HG02571 (cell line): ENCODE measurements around the gene SLC52A3.

Experiments
- ATAC-seq: cut with Tn5 transposase; IDR thresholded peaks from one replicate; pipeline ENCODE4 v1.9.1; 2021; ENCODE audit warnings: mild to moderate bottlenecking, moderate library complexity; ENCODE audit not compliant: unreplicated experiment

Gene SLC52A3

DNA sequence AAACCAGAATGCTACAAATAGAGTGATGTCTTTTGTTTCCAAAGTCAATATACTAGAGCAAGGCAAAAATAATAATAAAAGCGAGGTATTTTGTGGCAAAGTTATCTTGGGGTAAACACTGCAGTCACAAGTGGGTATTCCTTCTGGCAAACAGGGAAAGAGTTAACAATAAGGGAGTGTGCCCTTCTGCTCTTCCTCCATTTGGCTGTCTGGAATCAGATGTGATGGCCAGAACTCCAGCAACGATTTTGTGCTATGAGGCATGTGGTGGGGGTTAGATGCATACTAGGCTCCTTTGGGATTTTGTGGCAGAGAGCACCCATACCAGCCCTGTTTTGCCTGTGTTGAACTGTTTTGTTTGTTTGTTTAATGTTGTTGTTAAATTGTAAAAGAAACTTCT, 2.4 kb upstream of the SLC52A3 start:
- no peak for ATAC-seq

DNA sequence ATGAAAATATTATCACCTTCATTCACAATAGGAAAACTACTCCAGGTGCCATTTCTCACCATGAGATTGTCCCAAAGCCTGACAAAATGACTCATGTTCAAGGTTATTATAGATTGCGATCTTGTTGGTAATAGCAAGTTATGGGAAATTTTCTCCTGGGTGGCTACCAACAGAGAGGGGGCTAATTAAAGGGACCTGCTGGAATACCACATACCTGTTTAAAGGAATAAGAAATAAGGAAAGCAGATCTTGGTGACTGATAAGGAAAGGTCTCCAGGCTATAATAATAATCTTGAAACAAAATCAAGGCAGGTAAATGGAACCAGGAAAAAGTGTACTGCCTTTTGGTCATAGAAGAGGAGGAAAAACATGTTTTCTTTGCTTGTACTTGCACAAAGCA, 1.4 kb downstream of the SLC52A3 start:
- ATAC-seq, result no peak

DNA sequence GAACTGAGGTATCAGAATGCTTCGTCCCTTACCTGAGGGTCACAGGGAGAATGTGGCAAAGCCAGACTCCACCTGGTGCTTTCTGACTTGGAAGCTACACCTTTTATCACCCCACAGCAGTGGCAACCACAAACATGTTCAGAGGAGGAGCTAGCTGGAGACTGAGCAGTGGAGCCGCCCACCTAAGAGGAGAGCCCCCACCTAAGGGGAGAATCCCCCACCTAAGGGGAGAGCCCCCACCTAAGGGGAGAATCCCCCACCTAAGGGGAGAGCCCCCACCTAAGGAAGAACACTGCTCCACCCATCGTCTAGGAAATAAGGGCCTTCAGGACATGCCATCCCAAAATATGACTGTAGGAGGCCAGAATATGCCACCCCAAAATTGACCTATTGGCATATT, 4.0 kb downstream of the SLC52A3 start:
- no peak for ATAC-seq

DNA sequence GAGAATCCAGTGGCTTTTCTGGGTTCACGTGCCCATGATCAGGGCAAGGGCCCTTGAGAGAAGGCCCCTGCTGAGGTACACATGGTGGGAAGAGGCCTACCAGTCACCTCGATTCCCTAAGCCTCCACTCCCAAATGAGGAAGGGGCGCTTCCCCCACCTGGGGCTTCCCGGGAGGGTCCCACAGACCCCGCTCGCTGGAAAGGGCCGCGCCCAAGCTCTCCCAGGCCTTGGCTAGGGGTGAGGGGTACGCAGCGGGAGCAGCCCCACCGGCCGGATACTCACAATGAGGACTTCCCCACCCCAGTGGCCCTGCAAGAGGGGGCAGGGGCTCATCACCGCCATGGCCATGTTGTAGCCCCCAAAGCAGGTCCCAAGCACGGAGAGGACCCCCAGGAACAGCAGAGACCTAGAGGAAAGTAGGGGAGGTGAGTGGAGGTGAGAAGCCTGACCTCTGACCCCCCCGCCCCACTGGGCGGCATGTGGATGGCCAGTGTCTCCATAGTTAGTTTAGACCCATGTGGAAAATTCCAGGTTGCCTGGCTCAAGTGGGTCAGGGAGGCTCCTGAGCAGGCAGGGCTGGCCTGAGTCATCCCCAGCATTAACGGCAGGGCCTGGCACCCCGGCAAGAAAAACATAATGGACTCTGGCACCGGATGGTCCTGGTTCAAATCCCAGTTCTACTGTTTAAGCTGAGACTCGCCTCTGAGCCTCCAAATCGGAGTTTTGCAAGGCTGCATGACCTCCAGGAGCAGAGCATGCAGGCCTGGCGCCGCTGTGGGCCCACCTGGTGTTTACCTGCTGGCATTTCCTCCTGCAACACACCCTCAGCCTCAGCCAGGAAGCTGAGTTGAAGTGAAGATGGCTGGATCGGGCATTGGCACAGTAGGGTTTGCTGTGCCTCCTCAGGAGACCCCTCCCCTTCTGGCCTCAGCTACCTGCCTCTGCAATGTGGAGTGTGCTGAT, 6.6 kb downstream of the SLC52A3 start:
- no peak for ATAC-seq

- no peak for ATAC-seq
Measured at GRCh38 chr20:760751-761417, 7.4 kb downstream of the SLC52A3 start.

- no peak for ATAC-seq
Measured at GRCh38 chr20:757506-757905, 10.8 kb downstream of the SLC52A3 start.

GRCh38 chr20:755941-756340, 12.4 kb downstream of the SLC52A3 start:
- ATAC-seq, result no peak

DNA sequence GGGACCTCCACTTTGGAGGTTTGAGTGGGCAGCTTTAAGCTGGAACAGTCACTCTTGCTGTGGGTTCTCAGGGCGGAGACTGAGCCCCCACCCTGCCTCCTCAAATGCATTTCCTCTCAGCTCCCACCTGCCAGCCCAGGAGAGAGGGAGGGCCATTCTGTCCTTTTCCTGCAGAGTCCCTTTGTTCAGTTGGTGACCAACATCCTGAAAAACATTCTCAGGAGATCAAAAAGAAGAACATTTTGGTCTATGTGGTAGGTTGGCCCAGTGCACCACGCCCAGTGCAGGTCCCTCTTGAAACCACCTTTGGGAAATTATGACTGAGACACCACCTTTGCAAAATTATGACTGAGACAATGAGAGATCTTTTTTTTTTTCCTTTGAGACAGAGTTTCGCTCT, 13.4 kb downstream of the SLC52A3 start:
- no peak for ATAC-seq

GRCh38 chr20:753897-754635, 14.2 kb downstream of the SLC52A3 start:
- ATAC-seq, result no peak

DNA sequence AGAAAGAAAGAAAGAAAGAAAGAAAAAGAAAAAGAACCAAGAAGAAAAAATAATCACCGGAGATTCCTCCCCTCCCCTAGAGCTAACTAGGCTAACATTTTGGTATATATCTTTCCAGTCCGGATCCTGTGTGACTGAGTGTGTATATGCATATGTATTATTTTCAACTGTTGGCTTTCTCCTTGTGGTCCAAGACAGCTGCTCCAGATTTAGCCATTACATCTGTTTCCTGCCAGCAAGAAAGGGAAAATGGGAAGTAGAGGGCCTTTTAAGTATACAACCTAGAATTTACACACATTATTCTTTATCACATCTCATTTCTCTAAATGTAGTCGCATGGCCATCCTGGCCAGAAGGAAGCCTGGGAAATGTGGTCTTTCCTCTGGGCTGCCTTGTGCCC, 15.2 kb downstream of the SLC52A3 start:
- ATAC-seq, result no peak

- ATAC-seq, result no peak
Measured at GRCh38 chr20:752291-752690, 16.0 kb downstream of the SLC52A3 start.

DNA sequence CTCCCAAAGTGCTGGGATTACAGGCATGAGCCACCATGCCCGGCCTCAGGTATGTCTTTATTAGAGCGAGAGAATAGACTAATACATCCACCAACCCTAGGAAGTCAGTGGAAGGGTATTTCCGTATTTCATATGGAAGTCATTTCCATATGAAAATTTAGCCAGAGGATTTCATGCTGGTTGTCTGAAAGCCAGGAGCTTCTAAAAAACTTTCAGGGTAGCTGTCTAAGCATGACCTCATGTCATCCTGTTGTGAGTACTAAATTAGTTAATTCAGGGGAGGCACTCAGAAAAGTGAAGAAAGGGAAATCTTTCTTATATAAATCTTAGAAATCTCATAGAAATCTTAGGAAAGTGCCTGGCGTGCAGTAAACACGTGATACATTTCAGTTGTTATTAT, 16.5 kb downstream of the SLC52A3 start:
- no peak for ATAC-seq

- no peak for ATAC-seq
Measured at GRCh38 chr20:750801-751200, 17.5 kb downstream of the SLC52A3 start.

- ATAC-seq, result no peak
Measured at GRCh38 chr20:745683-746301, 22.5 kb downstream of the SLC52A3 start.

DNA sequence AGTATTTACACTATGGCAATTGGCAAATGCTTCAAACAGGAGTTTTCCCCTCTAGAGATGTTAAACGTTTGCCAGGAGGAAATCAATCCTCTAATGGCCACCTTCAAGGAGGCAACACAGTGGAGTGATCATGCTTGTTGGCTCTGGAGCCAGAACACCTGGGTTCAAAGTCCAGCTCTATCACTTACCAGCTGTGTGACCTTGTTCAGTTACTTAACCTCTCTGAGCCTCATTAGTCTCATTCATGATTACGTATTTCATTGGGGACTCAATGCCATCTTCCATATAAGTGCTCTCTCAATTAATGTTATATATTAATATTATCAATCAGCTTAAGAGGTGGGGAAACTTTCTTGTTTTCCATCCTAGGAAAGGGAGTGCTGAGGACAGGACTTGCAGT, 26.1 kb downstream of the SLC52A3 start:
- no peak for ATAC-seq

DNA sequence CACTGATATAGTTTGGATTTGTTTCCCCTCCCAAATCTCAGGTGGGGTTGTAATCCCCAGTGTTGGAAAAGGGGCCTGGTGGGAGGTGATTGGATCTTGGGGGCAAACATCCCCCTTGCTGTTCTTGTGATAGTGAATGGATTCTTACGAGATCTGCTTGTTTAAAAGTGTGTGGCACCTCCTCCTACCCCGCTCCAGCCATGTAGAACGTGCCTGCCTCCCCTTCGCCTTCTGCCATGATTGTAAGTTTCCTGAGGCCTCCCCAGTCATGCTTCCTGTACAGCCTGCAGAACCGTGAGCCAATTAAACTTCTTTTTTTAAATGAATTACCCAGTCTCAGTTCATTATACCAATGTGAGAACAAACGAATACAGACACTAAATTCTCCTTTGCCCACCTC, 26.7 kb downstream of the SLC52A3 start:
- no peak for ATAC-seq

GRCh38 chr20:740162-740561, 28.1 kb downstream of the SLC52A3 start:
- ATAC-seq, result no peak

GRCh38 chr20:739736-740135, 28.6 kb downstream of the SLC52A3 start:
- no peak for ATAC-seq

DNA sequence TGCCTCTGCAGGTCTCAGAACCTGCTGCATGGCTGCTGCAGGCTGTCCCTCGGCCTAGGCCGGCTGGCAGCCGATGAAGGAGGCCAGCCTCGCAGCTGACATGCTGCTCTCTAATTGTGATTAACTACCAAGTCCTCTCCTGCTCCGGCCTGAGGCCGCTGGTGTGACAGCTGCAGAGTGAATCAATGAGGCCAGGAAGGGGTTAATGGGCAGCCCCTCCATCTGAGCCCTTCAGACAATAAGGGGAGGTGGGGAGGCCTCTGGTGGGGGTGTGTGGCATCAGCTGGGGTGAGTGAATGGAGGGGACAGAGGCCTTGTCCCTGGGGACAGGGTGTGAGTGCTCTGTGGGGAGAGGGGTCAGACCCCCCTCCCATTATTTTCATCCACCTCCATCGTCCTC, 34.4 kb downstream of the SLC52A3 start:
- ATAC-seq, result no peak

DNA sequence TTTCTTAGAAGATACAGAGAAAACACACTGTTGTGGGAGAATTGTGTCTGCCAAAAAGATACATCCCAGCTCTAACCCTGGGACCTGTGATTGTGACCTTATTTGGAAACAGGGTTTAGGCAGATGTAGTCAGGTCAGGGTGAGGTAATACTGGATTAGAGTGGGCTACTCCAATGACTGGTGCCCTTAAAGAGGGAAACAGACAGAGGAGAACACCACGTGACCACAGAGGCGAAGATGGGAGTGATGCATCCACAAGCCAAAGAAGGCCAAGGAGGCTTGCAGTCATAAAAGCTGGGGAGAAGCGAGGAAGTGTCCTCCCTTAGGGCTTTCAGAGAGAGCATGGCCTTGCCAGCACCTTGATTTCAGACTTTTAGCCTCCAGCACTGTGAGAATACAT, 35.6 kb downstream of the SLC52A3 start:
- ATAC-seq, result no peak

GRCh38 chr20:731891-732560, 36.3 kb downstream of the SLC52A3 start:
- ATAC-seq, result no peak
